SK-N-SH treated with all-trans-retinoic acid at 6 μM for 48 hours (cell line): Measurements from ENCODE around the gene ACSM2A.

ENCODE experiments used
- ATAC-seq: fragments of 200-7000 bp; cut with Tn5 transposase; 3 replicates; pipeline ENCODE4 v1.9.1; 2020; ENCODE audit warnings: mild to moderate bottlenecking, moderate library complexity
- ARNTL ChIP-seq: fragments of 450-650 bp; formaldehyde crosslinking; IDR thresholded peaks from 2 replicates; pipeline ENCODE4 v1.5.0; 2020; ENCODE audit warnings: low read depth, mild to moderate bottlenecking, moderate library complexity, borderline replicate concordance
- CREB5 ChIP-seq: fragments of 250-450 bp; sonication (Bioruptor Pico); IDR thresholded peaks from 2 replicates; pipeline ENCODE4 v1.5.1; 2020; ENCODE audit warnings: low read depth, mild to moderate bottlenecking, moderate library complexity
- CSDC2 ChIP-seq: fragments of 250-450 bp; sonication (Bioruptor Pico); IDR thresholded peaks from 2 replicates; pipeline ENCODE4 v1.5.0; 2020; ENCODE audit warnings: mild to moderate bottlenecking, moderate library complexity
- CSRNP3 ChIP-seq: fragments of 250-450 bp; sonication (Bioruptor Pico); IDR thresholded peaks from 2 replicates; pipeline ENCODE4 v1.5.1; 2021; ENCODE audit warnings: mild to moderate bottlenecking, moderate library complexity
- ESRRG ChIP-seq: fragments of 250-450 bp; sonication (Bioruptor Pico); IDR thresholded peaks from 2 replicates; pipeline ENCODE4 v1.6.1; 2021; ENCODE audit warnings: mild to moderate bottlenecking
- GLIS3 ChIP-seq: fragments of 250-450 bp; sonication (Bioruptor Pico); IDR thresholded peaks from 2 replicates; pipeline ENCODE4 v1.5.0; 2020; ENCODE audit warnings: mild to moderate bottlenecking, moderate library complexity
- ISL1 ChIP-seq: fragments of 250-450 bp; sonication (Bioruptor Pico); IDR thresholded peaks from 2 replicates; pipeline ENCODE4 v2.1.2; 2022; ENCODE audit warnings: mild to moderate bottlenecking, moderate library complexity
- OSR1 ChIP-seq: fragments of 250-450 bp; sonication (Bioruptor Pico); IDR thresholded peaks from 2 replicates; pipeline ENCODE4 v1.8.0; 2022; ENCODE audit warnings: moderate library complexity, mild to moderate bottlenecking, inconsistent platforms
- PATZ1 ChIP-seq: fragments of 250-450 bp; sonication (Bioruptor Pico); IDR thresholded peaks from 2 replicates; pipeline ENCODE4 v1.8.0; 2020; ENCODE audit warnings: mild to moderate bottlenecking, moderate library complexity, borderline replicate concordance
- POU6F1 ChIP-seq: fragments of 250-450 bp; sonication (Bioruptor Pico); IDR thresholded peaks from 2 replicates; pipeline ENCODE4 v1.8.0; 2021; ENCODE audit warnings: low read depth, mild to moderate bottlenecking, moderate library complexity, borderline replicate concordance
- PPARA ChIP-seq: fragments of 250-450 bp; sonication (Bioruptor Pico); IDR thresholded peaks from 2 replicates; pipeline ENCODE4 v1.5.0; 2020; ENCODE audit warnings: mild to moderate bottlenecking, borderline replicate concordance
- RARB ChIP-seq: fragments of 250-450 bp; sonication (Bioruptor Pico); IDR thresholded peaks from 2 replicates; pipeline ENCODE4 v1.8.0; 2021; ENCODE audit warnings: mild to moderate bottlenecking, moderate library complexity
- SNAI2 ChIP-seq: fragments of 250-450 bp; sonication (Bioruptor Pico); IDR thresholded peaks from 2 replicates; pipeline ENCODE4 v1.5.0; 2020; ENCODE audit warnings: mild to moderate bottlenecking, moderate library complexity
- TCF4 ChIP-seq: fragments of 250-450 bp; sonication (Bioruptor Pico); IDR thresholded peaks from 2 replicates; pipeline ENCODE4 v1.8.0; 2021; ENCODE audit warnings: mild to moderate bottlenecking, moderate library complexity, borderline replicate concordance
- TOX ChIP-seq: fragments of 250-450 bp; sonication (Bioruptor Pico); IDR thresholded peaks from 2 replicates; pipeline ENCODE4 v1.8.0; 2021; ENCODE audit warnings: mild to moderate bottlenecking, moderate library complexity, borderline replicate concordance
- TSHZ2 ChIP-seq: fragments of 250-450 bp; sonication (Bioruptor Pico); IDR thresholded peaks from 2 replicates; pipeline ENCODE4 v1.5.0; 2020; ENCODE audit warnings: mild to moderate bottlenecking, moderate library complexity
- ZC3H10 ChIP-seq: fragments of 250-450 bp; sonication (Bioruptor Pico); IDR thresholded peaks from 2 replicates; pipeline ENCODE4 v1.5.1; 2021; ENCODE audit warnings: mild to moderate bottlenecking, moderate library complexity
- ZFP3 ChIP-seq: fragments of 250-450 bp; sonication (Bioruptor Pico); IDR thresholded peaks from 2 replicates; pipeline ENCODE4 v1.5.0; 2020; ENCODE audit warnings: mild to moderate bottlenecking, moderate library complexity
- ZFP30 ChIP-seq: fragments of 450-650 bp; formaldehyde crosslinking; IDR thresholded peaks from 2 replicates; pipeline ENCODE4 v1.5.0; 2022; ENCODE audit warnings: mild to moderate bottlenecking, moderate library complexity
- ZNF565 ChIP-seq: fragments of 450-650 bp; formaldehyde crosslinking; conservative IDR thresholded peaks from 2 replicates; pipeline ENCODE4 v1.5.0; 2020; ENCODE audit warnings: low read depth, mild to moderate bottlenecking, moderate library complexity
- ZNF70 ChIP-seq: fragments of 450-650 bp; formaldehyde crosslinking; IDR thresholded peaks from 2 replicates; pipeline ENCODE4 v1.5.0; 2020; ENCODE audit warnings: mild to moderate bottlenecking, moderate library complexity
- ZNF8 ChIP-seq: fragments of 450-650 bp; formaldehyde crosslinking; IDR thresholded peaks from 2 replicates; pipeline ENCODE4 v1.5.0; 2020; ENCODE audit warnings: mild to moderate bottlenecking, moderate library complexity

Gene ACSM2A

GRCh38 chr16:20515688-20516090 lies 64.4 kb downstream of the ACSM2A start (continued):
- TF ChIP-seq TSHZ2 (CRISPR knock-in tag), result no peak
- TF ChIP-seq ZNF70 (CRISPR knock-in tag), result no peak
- no peak for TF ChIP-seq ZNF565 (CRISPR knock-in tag)
- no peak for TF ChIP-seq ARNTL (CRISPR knock-in tag)
- no peak for TF ChIP-seq GLIS3 (CRISPR knock-in tag)

- TF ChIP-seq CREB5 (CRISPR knock-in tag) (no peak), PATZ1 (no peak), ZC3H10 (no peak), ESRRG (no peak), PPARA (no peak)
- no peak for ATAC-seq
Observed at GRCh38 chr16:20517149-20517548, 65.8 kb downstream of the ACSM2A start.

- no peak for ATAC-seq
- TF ChIP-seq ZNF565 (CRISPR knock-in tag), result no peak
- TF ChIP-seq TSHZ2 (CRISPR knock-in tag), result no peak
- TF ChIP-seq RARB (CRISPR knock-in tag), result no peak
- TF ChIP-seq POU6F1 (CRISPR knock-in tag), result no peak
- no peak for TF ChIP-seq OSR1
- TF ChIP-seq PPARA, result no peak
- no peak for TF ChIP-seq PATZ1
Observed at GRCh38 chr16:20519231-20519630, 67.9 kb downstream of the ACSM2A start.

GRCh38 chr16:20520103-20520502 lies 68.8 kb downstream of the ACSM2A start:
- no peak for ATAC-seq
- TF ChIP-seq CSDC2, result no peak
- no peak for TF ChIP-seq OSR1
- no peak for TF ChIP-seq CREB5 (CRISPR knock-in tag)
- no peak for TF ChIP-seq ZNF565 (CRISPR knock-in tag)
- no peak for TF ChIP-seq PPARA
- no peak for TF ChIP-seq SNAI2
- no peak for TF ChIP-seq ISL1 (CRISPR knock-in tag)
- no peak for TF ChIP-seq TCF4 (CRISPR knock-in tag)
- no peak for TF ChIP-seq ESRRG
- TF ChIP-seq ARNTL (CRISPR knock-in tag), result no peak
- no peak for TF ChIP-seq ZNF8 (CRISPR knock-in tag)
- no peak for TF ChIP-seq ZFP3
- no peak for TF ChIP-seq ZFP30 (CRISPR knock-in tag)
- no peak for TF ChIP-seq CSRNP3 (CRISPR knock-in tag)
- TF ChIP-seq TOX (CRISPR knock-in tag), result no peak
- TF ChIP-seq ZNF70 (CRISPR knock-in tag), result no peak
